ENCODE measurements around the gene C11orf68.

The C11orf68 gene

DNA sequence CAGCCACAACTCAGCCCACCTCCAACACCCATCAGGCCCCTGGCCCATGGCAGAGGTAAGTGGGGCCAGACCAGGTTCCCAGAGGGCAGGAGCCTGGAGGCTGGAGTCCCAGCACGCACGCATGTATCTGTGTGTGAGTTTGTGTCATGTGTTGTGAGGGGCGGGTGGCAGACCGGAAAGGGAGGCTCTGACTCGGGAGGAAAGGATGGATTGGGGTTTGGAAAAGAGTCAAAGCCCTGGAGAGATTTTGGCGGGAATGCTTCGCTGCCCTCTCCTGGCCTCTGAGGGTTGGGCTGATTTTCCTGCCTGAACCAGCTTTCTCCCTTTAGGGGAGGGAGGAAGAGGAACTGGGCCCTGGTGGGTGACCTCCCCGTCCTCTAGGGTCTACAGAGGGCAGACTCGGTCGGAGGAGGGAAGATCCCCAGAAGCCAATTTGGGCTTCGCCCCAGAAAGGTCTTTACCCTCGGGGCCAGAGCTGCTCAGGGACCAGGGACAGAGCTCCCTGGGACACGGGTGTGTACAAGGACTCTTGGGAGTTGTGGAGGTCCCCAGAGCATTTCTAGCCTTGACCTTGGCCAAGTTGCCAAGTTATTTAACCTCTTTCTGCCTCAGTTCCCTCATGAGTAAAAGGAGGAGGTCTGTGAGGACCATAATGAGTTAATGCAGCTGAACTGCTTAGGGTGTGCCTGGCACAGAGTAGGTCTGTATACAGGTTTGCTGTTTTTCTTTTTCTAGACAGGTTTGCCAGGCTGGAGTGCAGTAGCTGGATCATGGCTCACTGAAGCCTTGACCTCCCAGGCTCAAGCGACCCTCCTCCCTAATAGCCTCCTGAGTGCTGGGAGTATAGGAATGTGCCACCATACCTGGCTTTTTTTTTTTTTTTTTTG lies 6.9 kb downstream of the C11orf68 start:
- DNase-seq = no peak

DNA sequence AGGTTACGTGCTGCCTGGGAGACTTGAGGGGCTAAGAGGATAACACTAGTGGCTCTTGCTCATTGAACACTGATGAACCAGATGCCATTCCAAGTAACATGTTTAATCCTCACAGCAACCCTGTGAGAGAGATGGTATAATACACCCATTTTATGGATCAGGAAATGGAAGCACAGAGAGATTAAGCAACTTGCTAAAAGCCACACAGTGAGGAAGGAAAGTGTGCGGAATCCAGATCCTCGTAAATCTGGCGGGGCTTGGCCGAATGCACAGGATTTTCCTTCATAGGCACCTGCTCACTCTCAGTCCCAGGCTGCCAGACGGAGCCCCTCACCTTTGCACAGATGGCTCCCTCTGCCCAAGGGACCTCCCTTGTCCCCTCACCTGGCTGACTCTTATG lies 11.0 kb downstream of the C11orf68 start:
- no peak for DNase-seq

- DNase-seq = no peak
Observed at GRCh38 chr11:65906602-65907001, 12.3 kb downstream of the C11orf68 start.

- no peak for DNase-seq
Observed at GRCh38 chr11:65903715-65904114, 15.1 kb downstream of the C11orf68 start.

DNA sequence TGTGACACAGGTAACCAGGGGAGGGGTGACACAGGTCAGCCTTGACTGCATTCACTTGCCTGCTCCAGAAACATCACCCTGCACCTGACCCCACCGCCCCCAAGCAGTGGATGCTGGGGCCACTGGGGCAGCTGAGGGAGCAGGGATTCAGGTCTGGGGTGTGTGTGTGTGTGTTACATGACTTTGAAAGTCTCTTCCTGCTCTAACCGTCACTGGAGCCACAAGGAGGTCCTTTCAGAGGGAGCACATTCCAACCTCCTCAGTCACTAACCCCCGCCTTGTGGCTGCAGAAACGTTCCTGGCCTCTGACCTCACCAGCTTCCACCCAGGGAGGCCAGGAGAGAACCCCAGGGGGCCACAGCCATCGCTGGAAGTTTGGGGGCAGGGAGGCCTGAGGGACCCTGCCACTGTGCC lies 15.8 kb downstream of the C11orf68 start:
- DNase-seq = no peak

DNA sequence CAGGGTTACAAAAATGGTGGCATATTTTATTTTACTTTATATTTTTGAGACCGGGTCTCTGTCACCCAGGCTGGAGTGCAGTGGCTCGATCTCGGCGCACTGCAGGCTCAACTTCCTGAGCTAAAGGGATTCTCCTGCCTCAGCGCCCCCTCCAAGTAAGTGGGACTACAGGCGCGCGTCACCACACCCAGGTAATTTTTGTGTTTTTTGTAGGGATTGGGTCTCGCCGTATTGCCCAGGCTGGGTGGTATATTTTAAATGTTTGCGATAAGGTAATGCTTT lies 18.0 kb downstream of the C11orf68 start:
- DNase-seq = no peak

- DNase-seq = peak; percentile 96 to 97
Observed at GRCh38 chr11:65900125-65900898, 18.6 kb downstream of the C11orf68 start, which contains the start of gene FOSL1. FOSL1 (minus strand) TSS chr11:65900388; CDS start chr11:65900339, 49 bp downstream.

DNA sequence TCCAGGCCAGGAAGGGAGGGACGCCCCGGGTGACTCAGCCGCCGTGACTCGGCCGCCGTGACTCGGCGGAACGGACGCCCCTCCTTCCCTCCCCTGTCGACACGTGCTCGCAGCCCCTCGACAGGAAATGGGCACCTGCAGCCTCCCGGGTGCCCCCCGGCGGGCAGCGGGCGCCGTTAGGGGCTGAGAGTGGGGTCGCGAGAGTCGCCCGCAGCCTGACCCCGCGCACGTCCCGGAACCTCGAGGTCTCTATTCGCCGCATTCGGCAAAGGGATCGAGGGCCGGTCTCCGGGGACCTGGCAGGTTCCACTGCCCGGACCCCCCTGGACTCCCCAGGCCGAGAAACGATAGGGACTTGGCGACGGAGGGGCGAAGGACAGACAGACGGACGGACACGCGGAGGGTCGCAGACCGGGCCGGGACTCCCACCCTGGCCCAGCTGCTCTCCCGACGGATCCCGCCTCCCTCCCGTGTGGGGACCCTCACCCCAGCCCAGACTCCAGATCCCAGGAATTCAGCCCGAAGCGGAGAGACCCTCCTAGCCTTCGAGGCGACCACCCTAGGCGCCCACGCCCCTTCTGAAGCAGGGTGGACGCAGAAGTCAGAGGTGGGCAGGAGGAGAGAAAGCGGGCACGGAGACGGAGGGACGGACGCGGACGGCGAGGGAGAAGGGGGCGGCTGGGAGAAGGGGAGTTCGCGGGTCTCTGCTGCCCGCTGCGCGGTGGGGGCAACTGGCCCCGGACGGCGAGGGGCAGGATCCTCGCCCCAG lies 19.3 kb downstream of the C11orf68 start:
- DNase-seq = peak; percentile 80 to 86

DNA sequence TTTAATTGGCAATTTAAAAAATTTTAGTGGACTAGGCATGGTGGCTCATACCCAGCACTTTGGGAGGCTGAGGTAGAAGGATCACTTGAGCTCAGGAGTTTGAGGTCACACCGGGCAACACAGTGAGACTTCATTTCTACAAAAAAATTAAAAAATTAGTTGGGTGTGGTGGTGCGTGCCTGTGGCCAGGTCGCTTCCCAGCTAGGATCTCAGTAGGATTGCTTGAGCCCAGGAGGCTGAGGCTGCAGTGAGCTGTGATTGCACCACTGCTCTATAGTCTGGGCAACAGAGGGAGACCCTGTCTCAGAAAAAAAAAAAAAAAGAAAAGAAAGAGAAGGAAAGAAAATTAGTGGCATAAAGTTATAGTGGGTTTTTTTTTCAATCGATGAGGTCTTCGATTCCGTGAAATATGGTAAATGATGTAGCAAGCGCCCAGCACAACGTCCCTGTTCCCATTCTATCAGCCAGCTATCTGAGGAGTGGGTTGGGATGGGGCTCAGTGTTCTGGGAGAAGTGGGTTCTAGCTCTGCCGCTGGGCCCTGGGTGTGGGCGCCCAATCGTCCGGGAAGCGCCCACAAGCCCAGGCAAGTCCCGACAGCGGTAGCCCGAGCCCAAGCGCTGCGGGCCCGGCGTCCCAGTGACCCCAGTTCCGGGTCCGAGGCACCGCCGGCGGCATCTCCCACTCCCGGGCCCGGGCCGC lies 20.1 kb downstream of the C11orf68 start:
- DNase-seq = no peak

DNA sequence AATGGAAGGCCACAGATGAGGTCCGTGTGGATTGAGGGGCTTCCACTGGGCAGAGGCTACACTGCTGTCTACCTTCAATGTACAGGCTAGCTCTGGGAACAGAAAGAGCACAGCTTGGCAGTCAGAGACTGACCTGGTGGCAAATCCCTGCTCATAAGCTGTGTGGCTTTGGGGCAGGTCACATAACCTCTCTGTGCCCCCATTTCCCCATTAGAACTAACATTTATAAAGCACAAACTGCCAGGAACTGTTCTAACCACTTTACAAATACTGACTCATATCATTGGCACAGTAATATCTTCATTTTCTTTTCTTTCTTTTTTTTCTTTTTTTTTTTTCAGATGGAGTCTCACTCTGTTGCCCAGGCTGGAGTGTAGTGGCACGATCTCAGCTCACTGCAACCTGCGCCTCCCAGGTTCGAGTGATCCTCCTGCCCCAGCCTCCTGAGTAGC lies 21.8 kb downstream of the C11orf68 start:
- no peak for DNase-seq

DNA sequence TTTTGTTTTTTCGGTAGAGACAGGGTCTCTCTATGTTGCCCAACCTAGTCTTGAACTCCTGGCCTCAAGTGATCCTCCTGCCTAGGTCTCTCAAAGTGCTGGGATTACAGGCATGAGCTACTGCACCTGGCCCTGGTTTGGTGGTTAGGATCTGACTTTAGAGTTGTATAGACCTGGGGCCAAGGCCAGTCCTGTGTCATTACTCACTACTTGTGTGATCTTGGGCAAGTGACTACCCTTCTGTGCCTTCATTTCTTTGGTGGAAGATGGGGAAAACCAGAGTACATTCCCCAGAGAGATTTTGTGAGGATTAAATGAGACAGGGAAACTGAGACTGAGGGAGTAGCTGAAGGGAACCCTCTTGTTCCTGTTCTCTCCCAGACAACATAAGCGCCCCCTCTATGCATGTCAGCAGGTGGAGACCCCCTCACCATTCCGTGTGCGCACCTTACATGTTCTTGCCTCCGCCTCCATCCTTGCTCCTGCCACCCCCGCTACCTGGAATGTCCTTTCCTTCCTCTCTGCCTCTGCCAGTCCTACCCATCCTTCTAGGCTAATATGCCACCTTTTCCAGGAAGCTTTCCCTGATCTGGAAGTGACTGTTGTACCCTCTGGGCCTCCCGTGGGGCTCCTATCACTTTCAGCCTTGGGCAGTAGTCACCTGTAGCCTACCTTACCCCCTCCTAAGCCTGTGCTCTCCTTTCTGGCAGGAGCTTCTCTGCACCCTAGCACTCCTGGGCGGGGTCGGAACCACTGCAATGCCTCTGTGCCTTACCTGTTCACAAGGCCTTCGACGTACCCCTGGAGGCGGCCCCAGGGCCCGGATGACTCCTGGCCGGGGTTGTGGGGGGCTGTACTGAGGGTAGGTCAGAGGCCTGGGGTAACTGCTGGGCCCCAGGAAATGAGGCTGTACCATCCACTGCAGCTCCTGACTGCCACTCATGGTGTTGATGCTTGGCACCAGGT lies 22.5 kb downstream of the C11orf68 start:
- no peak for DNase-seq

GRCh38 chr11:65895482-65895981 lies 23.3 kb downstream of the C11orf68 start:
- DNase-seq = no peak

- DNase-seq = peak; percentile 45 to 52
Observed at GRCh38 chr11:65894034-65894591, 24.7 kb downstream of the C11orf68 start.

- no peak for DNase-seq
Observed at GRCh38 chr11:65892661-65893317, 26.1 kb downstream of the C11orf68 start.

GRCh38 chr11:65892137-65892540 lies 26.7 kb downstream of the C11orf68 start:
- peak; percentile 53 to 59 for DNase-seq

DNA sequence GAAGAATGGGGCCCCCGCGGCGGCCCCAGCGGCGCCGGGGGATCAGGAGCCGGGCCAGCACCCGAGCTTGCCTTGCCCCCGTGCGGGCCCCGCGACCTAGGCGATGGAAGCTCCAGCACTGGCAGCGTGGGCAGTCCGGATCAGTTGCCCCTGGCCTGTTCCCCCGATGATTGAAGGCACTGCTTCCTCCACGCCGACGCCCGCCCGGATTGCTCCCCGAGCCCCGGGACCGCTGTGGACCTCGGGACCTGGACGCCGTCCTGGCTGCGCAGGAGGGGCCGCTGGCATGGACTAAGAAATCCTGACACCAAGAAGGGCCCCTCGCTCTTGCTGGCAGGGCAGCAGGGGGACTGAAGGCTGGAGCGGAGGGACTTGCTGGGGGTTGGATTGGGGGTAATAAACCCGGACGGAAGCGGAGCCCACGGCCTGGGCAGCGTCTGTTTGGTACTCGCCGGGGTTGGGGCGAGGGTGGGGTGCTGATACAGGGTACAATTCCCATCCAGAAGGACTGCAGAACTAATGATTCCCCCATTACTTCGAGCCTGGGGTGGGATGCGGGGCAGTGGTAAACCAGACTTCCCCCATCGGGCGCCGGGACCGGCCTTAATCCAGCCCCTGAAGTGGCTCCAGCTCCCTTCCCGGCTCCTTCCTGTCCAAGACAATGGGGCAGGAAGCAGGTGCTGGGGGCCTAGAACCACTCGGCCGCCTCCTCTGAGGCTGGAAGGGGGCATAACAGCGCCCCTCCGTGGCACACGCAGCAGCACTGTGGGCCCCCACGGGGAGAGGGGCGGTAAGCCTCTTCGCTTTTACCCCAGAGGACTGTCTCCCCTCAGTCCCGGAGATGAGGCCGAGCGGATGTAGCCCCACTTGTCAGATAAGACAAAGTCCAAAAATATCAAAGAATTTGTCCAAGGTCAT lies 27.4 kb downstream of the C11orf68 start:
- DNase-seq = peak; percentile 52 to 57

- peak; percentile 99 for DNase-seq
Observed at GRCh38 chr11:65890324-65891218, 28.3 kb downstream of the C11orf68 start, which contains the start of gene CCDC85B. CCDC85B (plus strand) TSS chr11:65890673; CDS start chr11:65890784, 111 bp downstream.

Data from activated CD4-positive, alpha-beta T cell treated with anti-CD3 and anti-CD28 coated beads, Interleukin-2, amount 50 U/mL, for 48 hours (primary cell).